Measurements from ENCODE around the gene BMP2K.
"Not testable (repeated sequence)": the region's sequence is repeated elsewhere in the genome, so short reads cannot be mapped to it uniquely, and the experiment has no call there.

Gene BMP2K

GRCh38 chr4:78818530-78819079, 42.5 kb downstream of the BMP2K start:
- H3K27me3 ChIP-seq (ENCODE audit: control insufficient read depth, insufficient read depth, low read length): no peaks in the 10 kb centered on the region
- H3K4me3 ChIP-seq (ENCODE audit: low read depth, low read length): no peak overlapping the region
- no peak overlapping the region for H3K9ac ChIP-seq (ENCODE audit: low read depth, low read length)
- H3K27ac ChIP-seq (ENCODE audit: low read depth, low read length): no peak overlapping the region
- peaks cover 13% of the 10 kb centered on the region for H3K4me1 ChIP-seq (ENCODE audit: control insufficient read depth, insufficient read depth, low read length)
- H3K9me3 ChIP-seq (ENCODE audit: control insufficient read depth, insufficient read depth, low read length): no peaks in the 10 kb centered on the region
- H3K36me3 ChIP-seq (ENCODE audit: control insufficient read depth, insufficient read depth, low read length): no peaks in the 10 kb centered on the region

- Histone ChIP-seq H3K9ac (ENCODE audit: low read depth, low read length) (no peak overlapping the region), H3K36me3 (ENCODE audit: control insufficient read depth, insufficient read depth, low read length) (peaks cover 22% of the 10 kb centered on the region; the same call in 1 of the 2 replicates), H3K27me3 (ENCODE audit: control insufficient read depth, insufficient read depth, low read length) (no peaks in the 10 kb centered on the region), H3K4me3 (ENCODE audit: low read depth, low read length) (no peak overlapping the region), H3K27ac (ENCODE audit: low read depth, low read length) (no peak overlapping the region), H3K4me1 (ENCODE audit: control insufficient read depth, insufficient read depth, low read length) (no peaks in the 10 kb centered on the region; the same call in 1 of the 2 replicates), H3K9me3 (ENCODE audit: control insufficient read depth, insufficient read depth, low read length) (no peaks in the 10 kb centered on the region)
Observed at GRCh38 chr4:78824001-78824400, 47.9 kb downstream of the BMP2K start.

GRCh38 chr4:78827191-78827590, 51.0 kb downstream of the BMP2K start:
- Histone ChIP-seq H3K36me3 (ENCODE audit: control insufficient read depth, insufficient read depth, low read length) (peaks cover 24% of the 10 kb centered on the region), H3K27ac (ENCODE audit: low read depth, low read length) (no peak overlapping the region)

GRCh38 chr4:78829296-78829695, 53.1 kb downstream of the BMP2K start:
- no peak overlapping the region for H3K27ac ChIP-seq (ENCODE audit: low read depth, low read length)
- H3K9me3 ChIP-seq (ENCODE audit: control insufficient read depth, insufficient read depth, low read length): no peaks in the 10 kb centered on the region
- peaks cover 24% of the 10 kb centered on the region for H3K36me3 ChIP-seq (ENCODE audit: control insufficient read depth, insufficient read depth, low read length)
- no peaks in the 10 kb centered on the region for H3K4me1 ChIP-seq (ENCODE audit: control insufficient read depth, insufficient read depth, low read length)
- no peak overlapping the region for H3K4me3 ChIP-seq (ENCODE audit: low read depth, low read length)
- no peaks in the 10 kb centered on the region for H3K27me3 ChIP-seq (ENCODE audit: control insufficient read depth, insufficient read depth, low read length)
- H3K9ac ChIP-seq (ENCODE audit: low read depth, low read length): no peak overlapping the region

More at GRCh38 chr4:78827191-78827590, 51.0 kb downstream of the BMP2K start:
- no peak overlapping the region for H3K4me3 ChIP-seq (ENCODE audit: low read depth, low read length)
- no peaks in the 10 kb centered on the region for H3K27me3 ChIP-seq (ENCODE audit: control insufficient read depth, insufficient read depth, low read length)
- no peaks in the 10 kb centered on the region for H3K9me3 ChIP-seq (ENCODE audit: control insufficient read depth, insufficient read depth, low read length)
- no peak overlapping the region for H3K9ac ChIP-seq (ENCODE audit: low read depth, low read length)
- H3K4me1 ChIP-seq (ENCODE audit: control insufficient read depth, insufficient read depth, low read length): no peaks in the 10 kb centered on the region

- H3K36me3 ChIP-seq (ENCODE audit: control insufficient read depth, insufficient read depth, low read length); H3K9ac ChIP-seq (ENCODE audit: low read depth, low read length): not testable (repeated sequence)
Observed at GRCh38 chr4:78839676-78840075, 63.5 kb downstream of the BMP2K start.

GRCh38 chr4:78840286-78840685, 64.1 kb downstream of the BMP2K start:
- not testable (repeated sequence) for H3K9me3 ChIP-seq (ENCODE audit: control insufficient read depth, insufficient read depth, low read length); H3K36me3 ChIP-seq (ENCODE audit: control insufficient read depth, insufficient read depth, low read length); H3K4me1 ChIP-seq (ENCODE audit: control insufficient read depth, insufficient read depth, low read length); H3K4me3 ChIP-seq (ENCODE audit: low read depth, low read length); H3K27ac ChIP-seq (ENCODE audit: low read depth, low read length); H3K27me3 ChIP-seq (ENCODE audit: control insufficient read depth, insufficient read depth, low read length); H3K9ac ChIP-seq (ENCODE audit: low read depth, low read length)

More at GRCh38 chr4:78839676-78840075, 63.5 kb downstream of the BMP2K start:
- not testable (repeated sequence) for H3K4me3 ChIP-seq (ENCODE audit: low read depth, low read length); H3K27me3 ChIP-seq (ENCODE audit: control insufficient read depth, insufficient read depth, low read length); H3K9me3 ChIP-seq (ENCODE audit: control insufficient read depth, insufficient read depth, low read length); H3K27ac ChIP-seq (ENCODE audit: low read depth, low read length); H3K4me1 ChIP-seq (ENCODE audit: control insufficient read depth, insufficient read depth, low read length)

- H3K27ac ChIP-seq (ENCODE audit: low read depth, low read length): no peak overlapping the region
- no peaks in the 10 kb centered on the region for H3K27me3 ChIP-seq (ENCODE audit: control insufficient read depth, insufficient read depth, low read length)
- no peak overlapping the region for H3K9ac ChIP-seq (ENCODE audit: low read depth, low read length)
- no peaks in the 10 kb centered on the region for H3K36me3 ChIP-seq (ENCODE audit: control insufficient read depth, insufficient read depth, low read length)
- no peaks in the 10 kb centered on the region for H3K9me3 ChIP-seq (ENCODE audit: control insufficient read depth, insufficient read depth, low read length)
- no peak overlapping the region for H3K4me3 ChIP-seq (ENCODE audit: low read depth, low read length)
- no peaks in the 10 kb centered on the region for H3K4me1 ChIP-seq (ENCODE audit: control insufficient read depth, insufficient read depth, low read length)
Observed at GRCh38 chr4:78845472-78845871, 69.3 kb downstream of the BMP2K start.

GRCh38 chr4:78846258-78846657, 70.1 kb downstream of the BMP2K start:
- H3K27me3 ChIP-seq (ENCODE audit: control insufficient read depth, insufficient read depth, low read length): no peaks in the 10 kb centered on the region
- peaks cover 2% of the 10 kb centered on the region; the same call in 1 of the 2 replicates for H3K36me3 ChIP-seq (ENCODE audit: control insufficient read depth, insufficient read depth, low read length)
- H3K4me3 ChIP-seq (ENCODE audit: low read depth, low read length): no peak overlapping the region
- no peaks in the 10 kb centered on the region for H3K9me3 ChIP-seq (ENCODE audit: control insufficient read depth, insufficient read depth, low read length)
- no peaks in the 10 kb centered on the region for H3K4me1 ChIP-seq (ENCODE audit: control insufficient read depth, insufficient read depth, low read length)
- no peak overlapping the region for H3K9ac ChIP-seq (ENCODE audit: low read depth, low read length)
- H3K27ac ChIP-seq (ENCODE audit: low read depth, low read length): no peak overlapping the region

GRCh38 chr4:78862314-78862737, 86.2 kb downstream of the BMP2K start:
- Histone ChIP-seq H3K36me3 (ENCODE audit: control insufficient read depth, insufficient read depth, low read length) (peaks cover 21% of the 10 kb centered on the region), H3K4me1 (ENCODE audit: control insufficient read depth, insufficient read depth, low read length) (no peaks in the 10 kb centered on the region), H3K27me3 (ENCODE audit: control insufficient read depth, insufficient read depth, low read length) (no peaks in the 10 kb centered on the region), H3K4me3 (ENCODE audit: low read depth, low read length) (no peak overlapping the region), H3K27ac (ENCODE audit: low read depth, low read length) (no peak overlapping the region), H3K9me3 (ENCODE audit: control insufficient read depth, insufficient read depth, low read length) (no peaks in the 10 kb centered on the region), H3K9ac (ENCODE audit: low read depth, low read length) (no peak overlapping the region)

- no peaks in the 10 kb centered on the region for H3K4me1 ChIP-seq (ENCODE audit: control insufficient read depth, insufficient read depth, low read length)
- H3K9me3 ChIP-seq (ENCODE audit: control insufficient read depth, insufficient read depth, low read length): no peaks in the 10 kb centered on the region
- H3K9ac ChIP-seq (ENCODE audit: low read depth, low read length): no peak overlapping the region
- H3K4me3 ChIP-seq (ENCODE audit: low read depth, low read length): no peak overlapping the region
- H3K27ac ChIP-seq (ENCODE audit: low read depth, low read length): no peak overlapping the region
- H3K27me3 ChIP-seq (ENCODE audit: control insufficient read depth, insufficient read depth, low read length): no peaks in the 10 kb centered on the region
- H3K36me3 ChIP-seq (ENCODE audit: control insufficient read depth, insufficient read depth, low read length): peaks cover 27% of the 10 kb centered on the region
Observed at GRCh38 chr4:78863254-78863869, 87.2 kb downstream of the BMP2K start.

- Histone ChIP-seq H3K9ac (ENCODE audit: low read depth, low read length) (no peak overlapping the region), H3K4me3 (ENCODE audit: low read depth, low read length) (no peak overlapping the region), H3K4me1 (ENCODE audit: control insufficient read depth, insufficient read depth, low read length) (no peaks in the 10 kb centered on the region), H3K27me3 (ENCODE audit: control insufficient read depth, insufficient read depth, low read length) (no peaks in the 10 kb centered on the region), H3K9me3 (ENCODE audit: control insufficient read depth, insufficient read depth, low read length) (no peaks in the 10 kb centered on the region), H3K27ac (ENCODE audit: low read depth, low read length) (no peak overlapping the region), H3K36me3 (ENCODE audit: control insufficient read depth, insufficient read depth, low read length) (peaks cover 27% of the 10 kb centered on the region)
Observed at GRCh38 chr4:78863991-78864390, 87.8 kb downstream of the BMP2K start.

All from HUES48 (cell line).